ENCODE results near the gene SMC4. TPM values are rescaled to one million over a fixed set of nuclear protein-coding genes. Genes with fewer than 3 reads are reported as not detected.

The SMC4 gene
- total RNA-seq, 2 donors from 2014 or later, result 167 to 206 TPM

DNA sequence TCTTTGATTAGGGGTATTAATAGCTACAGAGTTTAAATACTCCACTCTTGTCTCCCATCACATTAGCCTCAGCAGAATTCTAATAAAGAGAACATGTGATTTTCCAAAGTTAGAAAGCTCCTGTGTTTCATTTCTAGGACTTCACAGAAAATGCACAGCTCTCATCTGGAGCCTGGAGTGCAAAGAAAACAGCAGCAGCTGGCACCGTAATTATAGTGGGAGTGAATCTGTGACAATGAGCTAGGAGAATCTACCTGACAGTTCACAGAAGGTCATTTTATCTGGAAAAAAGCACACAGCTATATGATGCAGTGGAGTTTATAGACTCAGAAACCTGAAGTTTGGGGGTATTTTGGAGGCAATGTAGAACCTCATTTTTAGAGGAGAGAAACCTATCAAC, 55.5 kb downstream of the SMC4 start:
- no peak overlapping the region for H3K4me3 Mint-ChIP-seq
- H3K27ac Mint-ChIP-seq, result no peak overlapping the region
- H3K9me3 Mint-ChIP-seq, result no peaks in the 10 kb centered on the region
- peaks cover 0 to 6% of the 10 kb centered on the region in 2 donors for H3K36me3 Mint-ChIP-seq (ENCODE audit: insufficient read depth in 2 of 2)
- DNase-seq (no peak), ATAC-seq (replicated peaks in 1 of 2) (no peak)
- no peaks in the 10 kb centered on the region for H3K27me3 Mint-ChIP-seq (ENCODE audit: low read depth)
- H3K4me1 Mint-ChIP-seq (ENCODE audit: low read depth), result peaks cover 9% of the 10 kb centered on the region

DNA sequence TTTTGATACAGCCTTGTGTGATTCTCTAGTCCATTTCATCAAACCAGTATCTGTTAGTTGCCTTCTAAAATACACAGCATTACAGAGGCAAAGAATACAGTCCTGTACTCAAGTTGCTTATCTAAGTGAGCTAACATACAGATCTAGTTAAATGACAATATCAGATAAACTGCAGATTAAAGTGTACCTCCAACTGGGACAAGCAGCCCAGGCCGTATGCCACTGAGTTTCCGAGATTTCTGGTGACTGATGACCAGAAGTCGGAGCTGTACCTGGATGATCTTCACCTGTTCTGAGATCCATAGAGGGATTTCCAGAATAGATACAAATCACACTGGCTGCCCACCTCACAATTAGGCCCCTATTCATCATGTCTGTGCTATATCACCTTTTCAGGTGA, 56.4 kb downstream of the SMC4 start:
- Mint-ChIP-seq H3K4me3 (no peak overlapping the region), H3K27me3 (ENCODE audit: low read depth) (no peaks in the 10 kb centered on the region), H3K27ac (no peak overlapping the region), H3K36me3 (ENCODE audit: insufficient read depth in 2 of 2) (no peaks in the 10 kb centered on the region), H3K4me1 (ENCODE audit: low read depth) (peaks cover under 1% of the 10 kb centered on the region), H3K9me3 (no peaks in the 10 kb centered on the region)
- ATAC-seq (replicated peaks in 1 of 2), result no peak
- DNase-seq, result no peak

GRCh38 chr3:160458151-160458550, 58.7 kb downstream of the SMC4 start:
- DNase-seq (no peak), ATAC-seq (replicated peaks in 1 of 2) (no peak)
- H3K27me3 Mint-ChIP-seq (ENCODE audit: low read depth), result peaks cover 6% of the 10 kb centered on the region
- no peaks in the 10 kb centered on the region for H3K36me3 Mint-ChIP-seq (ENCODE audit: insufficient read depth in 2 of 2)
- no peak overlapping the region for H3K4me3 Mint-ChIP-seq
- no peak overlapping the region for H3K27ac Mint-ChIP-seq
- H3K4me1 Mint-ChIP-seq (ENCODE audit: low read depth), result no peaks in the 10 kb centered on the region
- H3K9me3 Mint-ChIP-seq, result no peaks in the 10 kb centered on the region

GRCh38 chr3:160459450-160459970, 60.1 kb downstream of the SMC4 start:
- H3K9me3 Mint-ChIP-seq, result no peaks in the 10 kb centered on the region
- H3K27me3 Mint-ChIP-seq (ENCODE audit: low read depth), result peaks cover 6% of the 10 kb centered on the region
- DNase-seq (no peak), ATAC-seq (replicated peaks in 1 of 2) (no peak)
- H3K27ac Mint-ChIP-seq, result no peak overlapping the region
- H3K36me3 Mint-ChIP-seq (ENCODE audit: insufficient read depth in 2 of 2), result no peaks in the 10 kb centered on the region
- H3K4me1 Mint-ChIP-seq (ENCODE audit: low read depth), result no peaks in the 10 kb centered on the region
- no peak overlapping the region for H3K4me3 Mint-ChIP-seq

DNA sequence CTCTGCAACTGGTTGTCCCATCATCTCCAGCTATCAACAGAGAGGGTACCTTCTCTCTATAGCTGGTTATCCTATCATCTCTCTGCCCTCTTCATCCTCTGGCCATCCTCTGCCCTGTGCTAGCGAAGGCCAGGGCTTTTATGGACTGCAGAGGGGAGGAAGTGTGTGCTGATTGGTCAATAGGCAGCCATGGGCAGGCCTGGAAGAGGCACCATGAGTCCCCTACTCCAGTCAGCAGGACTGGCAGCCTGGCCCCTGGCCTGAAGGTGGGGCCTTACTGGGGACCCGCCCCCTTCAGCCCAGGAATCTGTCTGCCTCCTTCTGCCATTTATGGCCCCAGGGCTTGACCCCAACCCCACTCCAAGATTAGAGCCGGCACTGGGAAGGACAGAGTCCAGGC, 60.6 kb downstream of the SMC4 start:
- H3K27me3 Mint-ChIP-seq (ENCODE audit: low read depth), result peaks cover 6% of the 10 kb centered on the region
- DNase-seq, result no peak
- no peak overlapping the region for H3K27ac Mint-ChIP-seq
- no peak overlapping the region for H3K4me3 Mint-ChIP-seq
- H3K36me3 Mint-ChIP-seq (ENCODE audit: insufficient read depth in 2 of 2), result no peaks in the 10 kb centered on the region
- no peaks in the 10 kb centered on the region for H3K9me3 Mint-ChIP-seq
- H3K4me1 Mint-ChIP-seq (ENCODE audit: low read depth), result no peaks in the 10 kb centered on the region
- no peak for ATAC-seq (replicated peaks in 1 of 2)

GRCh38 chr3:160464321-160464720, 64.9 kb downstream of the SMC4 start:
- H3K36me3 Mint-ChIP-seq (ENCODE audit: insufficient read depth in 2 of 2), result no peaks in the 10 kb centered on the region
- no peak overlapping the region for H3K27ac Mint-ChIP-seq
- H3K4me1 Mint-ChIP-seq (ENCODE audit: low read depth), result no peaks in the 10 kb centered on the region
- ATAC-seq (replicated peaks in 1 of 2), result no peak
- no peak overlapping the region for H3K4me3 Mint-ChIP-seq
- H3K9me3 Mint-ChIP-seq, result peaks cover 0 to 2% of the 10 kb centered on the region in 2 donors
- DNase-seq, result no peak
- H3K27me3 Mint-ChIP-seq (ENCODE audit: low read depth), result peaks cover 7% of the 10 kb centered on the region

GRCh38 chr3:160464971-160465370, 65.5 kb downstream of the SMC4 start:
- H3K4me1 Mint-ChIP-seq (ENCODE audit: low read depth), result no peaks in the 10 kb centered on the region

DNA sequence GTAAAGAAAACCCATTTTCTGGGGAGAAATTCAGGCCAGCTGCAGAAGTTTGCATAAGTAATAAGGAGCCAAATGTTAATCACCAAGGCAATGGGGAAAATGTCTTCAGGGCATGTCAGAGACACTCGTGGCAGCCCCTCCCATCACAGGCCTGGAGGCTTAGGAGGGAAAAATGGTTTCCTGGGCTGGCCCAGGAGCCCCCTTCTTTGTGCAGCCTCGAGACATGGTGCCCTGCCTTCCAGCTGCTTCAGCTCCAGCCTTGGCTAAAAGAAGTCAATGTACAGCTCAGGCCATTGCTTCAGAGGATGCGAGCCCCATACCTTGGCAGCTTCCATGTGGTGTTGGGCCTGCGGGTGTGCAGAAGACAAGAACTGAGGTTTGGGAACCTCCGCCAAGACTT, 70.7 kb downstream of the SMC4 start:
- Mint-ChIP-seq H3K36me3 (ENCODE audit: insufficient read depth in 2 of 2) (peaks cover 6 to 9% of the 10 kb centered on the region in 2 donors), H3K9me3 (peaks cover 7 to 12% of the 10 kb centered on the region in 2 donors)
- no peak for ATAC-seq (replicated peaks in 1 of 2)

More at GRCh38 chr3:160464971-160465370, 65.5 kb downstream of the SMC4 start:
- ATAC-seq (replicated peaks in 1 of 2) (no peak), DNase-seq (no peak)
- no peak overlapping the region for H3K27ac Mint-ChIP-seq
- no peak overlapping the region for H3K4me3 Mint-ChIP-seq
- peaks cover 13% of the 10 kb centered on the region for H3K27me3 Mint-ChIP-seq (ENCODE audit: low read depth)
- H3K36me3 Mint-ChIP-seq (ENCODE audit: insufficient read depth in 2 of 2), result peaks cover 4 to 6% of the 10 kb centered on the region in 2 donors
- peaks cover 5 to 6% of the 10 kb centered on the region in 2 donors for H3K9me3 Mint-ChIP-seq

GRCh38 chr3:160471892-160472291, 72.4 kb downstream of the SMC4 start:
- DNase-seq (no peak), ATAC-seq (replicated peaks in 1 of 2) (no peak)
- Mint-ChIP-seq H3K27me3 (ENCODE audit: low read depth) (peaks cover 13% of the 10 kb centered on the region), H3K27ac (no peak overlapping the region), H3K4me1 (ENCODE audit: low read depth) (no peaks in the 10 kb centered on the region), H3K9me3 (peaks cover 7 to 12% of the 10 kb centered on the region in 2 donors), H3K4me3 (no peak overlapping the region), H3K36me3 (ENCODE audit: insufficient read depth in 2 of 2) (peaks cover 6 to 9% of the 10 kb centered on the region in 2 donors)

More for the DNA sequence above, 70.7 kb downstream of the SMC4 start:
- Mint-ChIP-seq H3K27ac (no peak overlapping the region), H3K27me3 (ENCODE audit: low read depth) (peaks cover 13% of the 10 kb centered on the region), H3K4me3 (no peak overlapping the region), H3K4me1 (ENCODE audit: low read depth) (no peaks in the 10 kb centered on the region)
- no peak for DNase-seq

DNA sequence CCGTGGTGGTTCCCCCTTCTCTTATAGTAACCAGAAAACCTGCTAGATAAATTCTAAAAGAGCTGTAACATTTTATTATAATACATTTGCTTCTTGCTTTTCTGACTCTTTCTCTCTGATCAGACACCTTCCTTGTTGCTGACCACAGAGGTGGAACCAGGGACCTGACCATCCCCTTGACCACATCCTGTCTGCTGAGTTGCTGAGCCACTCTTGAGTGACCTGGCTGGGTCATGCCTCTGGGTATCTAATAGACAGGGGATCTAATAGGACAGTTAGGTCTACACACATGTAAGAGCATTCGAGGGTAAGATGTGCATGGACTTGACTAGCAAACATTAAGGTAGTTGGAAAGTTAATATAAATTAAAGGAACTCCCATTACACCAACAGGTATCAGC, 72.9 kb downstream of the SMC4 start:
- ATAC-seq (replicated peaks in 1 of 2) (no peak), DNase-seq (no peak)
- no peak overlapping the region for H3K4me3 Mint-ChIP-seq
- H3K4me1 Mint-ChIP-seq (ENCODE audit: low read depth), result no peaks in the 10 kb centered on the region
- no peak overlapping the region for H3K27ac Mint-ChIP-seq
- H3K9me3 Mint-ChIP-seq, result peaks cover 7 to 12% of the 10 kb centered on the region in 2 donors
- peaks cover 13% of the 10 kb centered on the region for H3K27me3 Mint-ChIP-seq (ENCODE audit: low read depth)
- peaks cover 6 to 9% of the 10 kb centered on the region in 2 donors for H3K36me3 Mint-ChIP-seq (ENCODE audit: insufficient read depth in 2 of 2)

DNA sequence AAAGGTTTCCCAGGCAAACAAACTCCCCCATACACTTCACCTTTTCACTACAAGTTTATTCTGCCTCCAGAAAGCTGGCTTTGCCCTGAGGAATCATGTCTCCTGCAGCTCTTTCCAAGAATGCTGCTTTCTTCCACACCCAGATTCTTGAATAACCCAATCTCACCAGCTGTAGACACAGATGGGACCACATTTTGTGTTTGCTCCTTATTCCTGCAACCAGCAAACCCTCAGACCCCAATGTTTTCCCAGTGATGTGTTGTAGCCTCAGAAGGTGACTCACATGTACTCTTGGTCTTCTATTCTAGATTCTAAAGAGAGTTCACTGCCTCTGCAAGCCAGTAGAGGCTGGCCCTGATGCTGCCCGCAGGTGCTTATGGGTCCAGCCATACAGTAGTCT, 73.8 kb downstream of the SMC4 start:
- H3K4me1 Mint-ChIP-seq (ENCODE audit: low read depth), result no peaks in the 10 kb centered on the region
- peaks cover 20% of the 10 kb centered on the region for H3K27me3 Mint-ChIP-seq (ENCODE audit: low read depth)
- H3K27ac Mint-ChIP-seq, result no peak overlapping the region
- no peak overlapping the region for H3K4me3 Mint-ChIP-seq
- peaks cover 6 to 9% of the 10 kb centered on the region in 2 donors for H3K36me3 Mint-ChIP-seq (ENCODE audit: insufficient read depth in 2 of 2)
- ATAC-seq (replicated peaks in 1 of 2) (no peak), DNase-seq (no peak)
- peaks cover 7 to 12% of the 10 kb centered on the region in 2 donors for H3K9me3 Mint-ChIP-seq

GRCh38 chr3:160473978-160474377, 74.5 kb downstream of the SMC4 start:
- Mint-ChIP-seq H3K4me1 (ENCODE audit: low read depth) (no peaks in the 10 kb centered on the region), H3K9me3 (peaks cover 7 to 12% of the 10 kb centered on the region in 2 donors), H3K27ac (no peak overlapping the region), H3K27me3 (ENCODE audit: low read depth) (peaks cover 22% of the 10 kb centered on the region), H3K36me3 (ENCODE audit: insufficient read depth in 2 of 2) (peaks cover 6 to 9% of the 10 kb centered on the region in 2 donors), H3K4me3 (no peak overlapping the region)
- ATAC-seq (replicated peaks in 1 of 2), result no peak
- no peak for DNase-seq

DNA sequence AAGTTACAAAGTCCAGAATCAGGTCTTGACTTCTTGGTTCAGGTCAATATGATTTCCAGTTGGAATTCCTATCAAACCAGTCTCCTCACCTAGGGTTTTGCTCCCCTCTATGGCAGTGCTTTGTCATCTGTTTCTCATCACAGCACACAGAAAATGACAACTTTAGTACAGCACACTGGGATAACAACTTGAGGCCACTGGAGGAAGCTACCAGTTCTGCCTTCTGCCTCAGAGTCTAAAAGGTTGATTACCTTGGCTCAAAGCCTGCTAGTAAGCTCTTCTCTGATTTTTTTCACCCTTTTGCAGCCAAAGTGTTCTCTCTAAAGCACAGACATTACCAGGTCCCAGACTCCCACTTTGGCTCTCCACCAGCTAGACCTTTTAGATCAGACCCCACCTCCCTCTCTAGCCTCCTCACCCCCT, 75.0 kb downstream of the SMC4 start:
- H3K36me3 Mint-ChIP-seq (ENCODE audit: insufficient read depth in 2 of 2), result peaks cover 6 to 9% of the 10 kb centered on the region in 2 donors
- ATAC-seq (replicated peaks in 1 of 2), result no peak

GRCh38 chr3:160475153-160475552, 75.7 kb downstream of the SMC4 start:
- no peaks in the 10 kb centered on the region for H3K4me1 Mint-ChIP-seq (ENCODE audit: low read depth)
- ATAC-seq (replicated peaks in 1 of 2) (no peak), DNase-seq (no peak)
- no peak overlapping the region for H3K4me3 Mint-ChIP-seq
- H3K27ac Mint-ChIP-seq, result no peak overlapping the region
- H3K27me3 Mint-ChIP-seq (ENCODE audit: low read depth), result peaks cover 16% of the 10 kb centered on the region
- H3K9me3 Mint-ChIP-seq, result peaks cover 2 to 6% of the 10 kb centered on the region in 2 donors
- peaks cover 2 to 3% of the 10 kb centered on the region in 2 donors for H3K36me3 Mint-ChIP-seq (ENCODE audit: insufficient read depth in 2 of 2)

More for the DNA sequence above, 75.0 kb downstream of the SMC4 start:
- Mint-ChIP-seq H3K4me3 (no peak overlapping the region), H3K27ac (no peak overlapping the region), H3K9me3 (peaks cover 7 to 10% of the 10 kb centered on the region in 2 donors), H3K27me3 (ENCODE audit: low read depth) (peaks cover 20% of the 10 kb centered on the region), H3K4me1 (ENCODE audit: low read depth) (no peaks in the 10 kb centered on the region)
- DNase-seq, result no peak
